Neural crest cell (in vitro differentiated cells): ENCODE data around the gene CDHR4. TPM values are rescaled to one million over a fixed set of nuclear protein-coding genes. Genes with fewer than 3 reads are reported as not detected.
A peak's percentile ranks its signal among the peaks of the same experiment; 100 is the strongest.

Experiments used
- DNase-seq: peaks from one replicate; pipeline ENCODE4 v3.0.0; 2021; ENCODE audit warnings: low read depth, mixed read lengths, low spot score
- H3K27ac Mint-ChIP-seq: one replicate; pipeline ENCODE4 v1.8.0; 2021; ENCODE audit warnings: mild to moderate bottlenecking, mixed read lengths; ENCODE audit not compliant: unreplicated experiment
- H3K27me3 Mint-ChIP-seq: 2 replicates; pipeline ENCODE4 v1.8.0; 2021; ENCODE audit warnings: low read depth, mild to moderate bottlenecking, mixed read lengths
- H3K36me3 Mint-ChIP-seq: 2 replicates; pipeline ENCODE4 v1.8.0; 2021; ENCODE audit warnings: low read depth, mild to moderate bottlenecking, mixed read lengths
- H3K4me1 Mint-ChIP-seq: 2 replicates; pipeline ENCODE4 v1.8.0; 2021; ENCODE audit warnings: mixed read lengths
- H3K4me3 Mint-ChIP-seq: one replicate; pipeline ENCODE4 v1.8.0; 2021; ENCODE audit warnings: mild to moderate bottlenecking, mixed read lengths
- H3K9me3 Mint-ChIP-seq: 2 replicates; pipeline ENCODE4 v1.8.0; 2021; ENCODE audit warnings: mixed read lengths
- CTCF ChIP-seq: fragments of 200-600 bp; sonication (generic); conservative IDR thresholded peaks from 2 replicates; pipeline ENCODE4 v1.5.0; 2021; ENCODE audit warnings: antibody characterized with exemption, mild to moderate bottlenecking
- long read RNA-seq: library from polyadenylated mRNA; unstranded; transcript quantifications from one replicate; pipeline ENCODE4 v2.0.0, GENCODE V29; 2020
- total RNA-seq: library from RNA; stranded (reverse); gene quantifications from 2 replicates; pipeline ENCODE4 v1.2.1, GENCODE V29; 2021

The CDHR4 gene, protein sequence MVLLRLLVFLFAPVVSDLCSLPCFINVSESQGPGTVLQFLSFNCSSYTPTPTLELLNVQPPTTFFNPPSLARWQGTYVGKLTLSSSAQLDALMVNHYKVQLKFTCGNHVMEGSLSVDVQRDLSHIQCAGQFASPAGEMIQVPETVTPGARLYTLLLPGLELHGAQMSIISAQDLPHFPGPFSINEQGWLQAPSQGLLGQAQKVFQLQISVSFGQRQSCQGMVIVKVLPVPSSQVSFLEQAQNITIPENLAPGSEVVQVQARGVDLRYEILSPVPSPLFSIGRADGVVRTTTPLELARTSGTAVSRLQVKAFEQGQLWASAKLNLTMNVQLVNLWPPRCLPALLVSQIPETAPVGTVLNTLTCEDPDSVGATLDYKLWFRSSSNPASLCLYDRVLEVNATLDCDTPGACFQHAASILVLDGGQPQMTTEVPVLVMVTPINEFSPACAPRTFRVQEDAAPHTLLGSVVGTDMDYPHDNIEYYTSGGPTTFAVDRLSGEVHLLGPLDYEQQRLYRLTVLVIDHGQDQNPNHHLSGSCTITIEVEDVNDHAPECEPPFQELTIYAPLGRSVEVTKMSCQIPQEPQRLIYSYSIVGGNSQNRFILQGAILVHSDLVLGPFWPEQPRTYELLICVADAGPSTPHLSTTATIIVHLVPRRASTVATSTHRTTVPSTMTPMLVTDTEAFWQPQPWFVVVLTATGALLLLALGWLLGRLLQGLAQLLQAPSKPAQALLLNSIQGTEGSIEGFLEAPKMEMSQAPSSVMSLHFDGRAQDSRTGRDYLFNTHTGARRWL
- 0.12 and 0.16 TPM in 2 replicates for total RNA-seq
- long read RNA-seq = 0 reads

GRCh38 chr3:49799761-49800160, at the start of gene CDHR4:
CDHR4 (minus strand) TSS chr3:49799873; CDS start chr3:49799812, 61 bp downstream.
- H3K9me3 Mint-ChIP-seq = no peaks in the 10 kb centered on the region
- H3K27me3 Mint-ChIP-seq = peaks cover 29% of the 10 kb centered on the region

GRCh38 chr3:49845694-49846093, 46.0 kb upstream of the CDHR4 start:
- no peaks in the 10 kb centered on the region for H3K4me1 Mint-ChIP-seq
- H3K36me3 Mint-ChIP-seq = peaks cover 4% of the 10 kb centered on the region
- no peak for DNase-seq
- no peaks in the 10 kb centered on the region for H3K27me3 Mint-ChIP-seq
- H3K27ac Mint-ChIP-seq = no peak overlapping the region
- no peaks in the 10 kb centered on the region for H3K9me3 Mint-ChIP-seq
- no peak overlapping the region for H3K4me3 Mint-ChIP-seq
- TF ChIP-seq CTCF = no peak

More at GRCh38 chr3:49799761-49800160, at the start of gene CDHR4:
- Mint-ChIP-seq H3K36me3 (no peaks in the 10 kb centered on the region), H3K27ac (no peak within 1 kb of the TSS), H3K4me1 (peaks cover 27% of the 10 kb centered on the region), H3K4me3 (peak within 1 kb of the TSS; percentile 51)
- no peak for TF ChIP-seq CTCF
- no peak for DNase-seq

DNA sequence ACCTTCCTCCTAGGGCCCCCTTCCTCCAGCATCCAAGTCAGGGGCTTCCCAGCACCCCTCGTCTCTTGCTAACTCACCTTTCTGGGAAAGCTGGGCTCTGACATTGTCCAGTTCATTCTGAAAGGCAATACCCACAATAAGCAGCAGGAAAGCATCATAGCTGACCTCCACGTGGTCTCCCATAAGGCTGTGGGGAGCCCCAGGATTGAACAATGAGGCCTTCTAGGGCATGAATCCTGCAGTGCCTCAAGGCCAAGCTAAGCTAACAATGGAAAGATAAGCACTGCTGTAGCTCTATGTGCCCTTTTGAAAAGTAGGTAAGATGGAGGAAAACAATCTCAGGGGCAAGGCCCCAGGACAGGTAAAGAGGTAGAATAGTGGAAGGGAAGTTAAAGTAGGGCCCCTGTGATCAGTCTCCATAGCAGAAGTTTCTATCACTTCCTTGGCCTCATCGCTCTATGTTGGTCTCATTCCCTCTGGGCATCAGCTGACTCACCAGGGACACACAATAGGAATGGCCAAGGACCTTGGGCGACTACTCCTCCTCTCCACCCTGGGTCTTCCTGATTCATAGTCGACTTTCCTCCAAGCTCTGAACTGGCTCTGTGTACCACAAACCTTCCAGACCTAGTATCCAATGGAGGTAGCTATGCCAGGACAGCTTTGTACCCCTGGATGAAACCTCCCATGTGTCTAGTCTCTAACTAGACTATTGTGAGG, 45.0 kb upstream of the CDHR4 start:
- Mint-ChIP-seq H3K4me1 (no peaks in the 10 kb centered on the region), H3K27me3 (no peaks in the 10 kb centered on the region), H3K4me3 (no peak overlapping the region), H3K27ac (no peak overlapping the region), H3K9me3 (no peaks in the 10 kb centered on the region), H3K36me3 (peaks cover 4% of the 10 kb centered on the region)
- DNase-seq = no peak
- no peak for TF ChIP-seq CTCF

GRCh38 chr3:49842843-49843517, 43.3 kb upstream of the CDHR4 start:
- H3K27me3 Mint-ChIP-seq = no peaks in the 10 kb centered on the region
- H3K9me3 Mint-ChIP-seq = no peaks in the 10 kb centered on the region
- no peak for DNase-seq
- H3K4me1 Mint-ChIP-seq = peaks cover 4% of the 10 kb centered on the region
- H3K27ac Mint-ChIP-seq = no peak overlapping the region
- H3K36me3 Mint-ChIP-seq = peaks cover 7% of the 10 kb centered on the region
- no peak overlapping the region for H3K4me3 Mint-ChIP-seq
- TF ChIP-seq CTCF = no peak

DNA sequence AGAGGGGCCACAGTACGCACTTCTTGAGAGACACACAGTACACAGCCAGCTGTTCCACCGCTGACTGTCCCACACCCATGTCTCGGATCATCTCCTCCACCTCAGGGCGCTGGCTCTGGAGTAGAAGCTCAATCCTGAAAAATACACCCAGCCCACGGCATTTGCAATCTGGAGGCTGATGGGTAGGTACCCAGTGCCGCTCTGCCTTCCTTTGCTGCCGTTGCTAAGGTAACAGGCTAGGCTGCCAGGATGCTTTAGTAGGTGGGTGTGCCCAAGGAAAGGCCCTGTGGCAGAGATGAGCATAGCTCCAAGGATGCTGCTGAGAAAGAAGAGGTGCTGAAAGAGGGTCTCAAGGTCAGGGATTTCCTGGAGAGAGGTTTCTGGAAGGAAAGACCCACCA, 42.1 kb upstream of the CDHR4 start:
- no peak for TF ChIP-seq CTCF

More for the DNA sequence above, 42.1 kb upstream of the CDHR4 start:
- H3K9me3 Mint-ChIP-seq = no peaks in the 10 kb centered on the region
- no peaks in the 10 kb centered on the region for H3K27me3 Mint-ChIP-seq
- H3K4me3 Mint-ChIP-seq = no peak overlapping the region
- peak overlapping the region; percentile 35 for H3K27ac Mint-ChIP-seq
- no peak for DNase-seq
- H3K4me1 Mint-ChIP-seq = peaks cover 4% of the 10 kb centered on the region
- peaks cover 7% of the 10 kb centered on the region for H3K36me3 Mint-ChIP-seq
